Gastrocnemius medialis (tissue), 4 donors: Measurements from ENCODE around the gene UBIAD1. TPM values are rescaled to one million over a fixed set of nuclear protein-coding genes. Genes with fewer than 3 reads are reported as not detected.

ENCODE experiments used
- ATAC-seq, 2 donors: fragments of 150-250 bp; one replicate each; pipeline ENCODE4 v1.9.1; 2016
- DNase-seq, 2 donors: peaks; one replicate each; pipeline ENCODE4 v3.0.0-alpha.2; 2019
- H3K27ac ChIP-seq, 4 donors: fragments of 200-600 bp; sonication (generic); 1 replicate in 1 of 4; 2 replicates in 3 of 4; pipeline ENCODE4 v1.5.1; 2016 to 2018; ENCODE audit warnings: mild to moderate bottlenecking in 2 of 4, moderate library complexity in 1 of 4
- H3K27me3 ChIP-seq, 3 donors: fragments of 200-600 bp; sonication (generic) in 2 of 3; 1 replicate in 1 of 3; 2 replicates in 2 of 3; pipeline versions ENCODE4 v1.5.1 to v1.6.0; 2016 to 2019; ENCODE audit warnings: mild to moderate bottlenecking in 1 of 3, moderate library complexity in 1 of 3
- H3K36me3 ChIP-seq, 2 donors: fragments of 200-600 bp; sonication (generic) in 1 of 2; one replicate each; pipeline ENCODE4 v1.5.1; 2017 to 2018
- H3K4me1 ChIP-seq, 2 donors: fragments of 200-600 bp; sonication (generic) in 1 of 2; one replicate each; pipeline ENCODE4 v1.5.1; 2016 to 2017; ENCODE audit warnings: mild to moderate bottlenecking in 2 of 2
- H3K4me3 ChIP-seq, 4 donors: fragments of 200-600 bp; sonication (generic) in 3 of 4; 1 replicate in 1 of 4; 2 replicates in 3 of 4; pipeline ENCODE4 v1.5.1; 2016 to 2019; ENCODE audit warnings: mild to moderate bottlenecking in 2 of 4
- H3K9me3 ChIP-seq, 3 donors: fragments of 200-600 bp; sonication (generic) in 2 of 3; 1 replicate in 1 of 3; 2 replicates in 2 of 3; pipeline ENCODE4 v1.5.1; 2016 to 2019
- CTCF ChIP-seq, 5 experiments: fragments of 450-650 bp in 3 of 5; fragments of 200-600 bp in 2 of 5; sonication (generic) in 2 of 5; IDR thresholded peaks in 4 of 5; conservative IDR thresholded peaks in 1 of 5; 1 replicate in 4 of 5; 2 replicates in 1 of 5; pipeline ENCODE4 v1.5.1; 2016 to 2019; ENCODE audit warnings: antibody characterized with exemption in 5 of 5, mild to moderate bottlenecking in 3 of 5, moderate library complexity in 3 of 5
- POLR2A ChIP-seq, 2 donors: fragments of 450-650 bp; IDR thresholded peaks; one replicate each; pipeline ENCODE4 v1.6.1; 2017; ENCODE audit warnings: antibody characterized with exemption in 2 of 2, mild to moderate bottlenecking in 2 of 2, moderate library complexity in 2 of 2
- in situ Hi-C, 4 donors: fragments of 200-750 bp; cut with MboI; loops; one replicate each; pipeline versions ENCODE4 v1.15.0 to v1.8.0; 2017; ENCODE audit warnings: low sequenced_read_pairs in 4 of 4
- intact Hi-C: fragments of 100-400 bp; cut with DNase I; formaldehyde crosslinking; loops from one replicate; pipeline ENCODE4 v1.15.1; 2023; ENCODE audit warnings: low total_unique reads
- total RNA-seq, 4 donors: library from RNA; depleted of rRNA; stranded (reverse); fragments of >200 nt; gene quantifications; one replicate each; pipeline versions ENCODE4 v1.1.0 to v1.2.3, GENCODE V29; 2016

UBIAD1 gene
- total RNA-seq, 4 donors from 2014 or later, result 15.1 to 24.5 (median 20.2) TPM

- ATAC-seq, result no peak
- intact Hi-C loops (no loop called here), in situ Hi-C loops (loop anchor here in 1 of 4 donors (25.0 kb wide), 1 partner anchor 311 kb away; no protein-coding TSS in a partner anchor)
- Histone ChIP-seq H3K4me1 (no peaks in the 10 kb centered on the region), H3K36me3 (no peaks in the 10 kb centered on the region), H3K4me3 (no peak overlapping the region), H3K27me3 (no peaks in the 10 kb centered on the region), H3K27ac (no peak overlapping the region), H3K9me3 (no peaks in the 10 kb centered on the region)
- no peak for DNase-seq
- no peak for TF ChIP-seq POLR2A (IDR thresholded peaks at IDR 0.05)
- TF ChIP-seq CTCF (IDR thresholded peaks at IDR 0.05 in 4 of 5, conservative IDR thresholded peaks at IDR 0.05 in 1 of 5), result no peak
Observed at GRCh38 chr1:11326070-11326469, 53.1 kb downstream of the UBIAD1 start.

- no peak for ATAC-seq
- H3K27ac ChIP-seq, result no peak overlapping the region
- TF ChIP-seq POLR2A (IDR thresholded peaks at IDR 0.05) (no peak), CTCF (IDR thresholded peaks at IDR 0.05 in 4 of 5, conservative IDR thresholded peaks at IDR 0.05 in 1 of 5) (no peak)
- no peak overlapping the region for H3K4me3 ChIP-seq
- H3K36me3 ChIP-seq, result no peaks in the 10 kb centered on the region
- DNase-seq, result no peak
- intact Hi-C loops, result no loop called here
- H3K9me3 ChIP-seq, result no peaks in the 10 kb centered on the region
- in situ Hi-C loops, result loop anchor here in 1 of 4 donors (25.0 kb wide), 1 partner anchor 309 kb away; no protein-coding TSS in a partner anchor
- no peaks in the 10 kb centered on the region for H3K27me3 ChIP-seq
- H3K4me1 ChIP-seq, result no peaks in the 10 kb centered on the region
Observed at GRCh38 chr1:11328444-11328843, 55.4 kb downstream of the UBIAD1 start.

GRCh38 chr1:11330411-11330810 is 57.4 kb downstream of the UBIAD1 start:
- no peaks in the 10 kb centered on the region for H3K9me3 ChIP-seq
- H3K36me3 ChIP-seq, result no peaks in the 10 kb centered on the region
- in situ Hi-C loops, result loop anchor here in 1 of 4 donors (25.0 kb wide), 1 partner anchor 307 kb away; no protein-coding TSS in a partner anchor
- no peak overlapping the region for H3K27ac ChIP-seq
- no peak for TF ChIP-seq POLR2A (IDR thresholded peaks at IDR 0.05)
- no peaks in the 10 kb centered on the region for H3K27me3 ChIP-seq
- H3K4me3 ChIP-seq, result no peak overlapping the region
- intact Hi-C loops, result no loop called here
- no peaks in the 10 kb centered on the region for H3K4me1 ChIP-seq
- no peak for DNase-seq
- ATAC-seq, result no peak

- Histone ChIP-seq H3K36me3 (no peaks in the 10 kb centered on the region), H3K27me3 (no peaks in the 10 kb centered on the region), H3K4me1 (no peaks in the 10 kb centered on the region), H3K4me3 (no peak overlapping the region), H3K9me3 (no peaks in the 10 kb centered on the region), H3K27ac (no peak overlapping the region)
- TF ChIP-seq POLR2A (IDR thresholded peaks at IDR 0.05) (no peak), CTCF (IDR thresholded peaks at IDR 0.05 in 4 of 5, conservative IDR thresholded peaks at IDR 0.05 in 1 of 5) (no peak)
- intact Hi-C loops, result no loop called here
- in situ Hi-C loops, result loop anchor here in 1 of 4 donors (25.0 kb wide), 1 partner anchor 306 kb away; no protein-coding TSS in a partner anchor
- ATAC-seq (no peak), DNase-seq (no peak)
Observed at GRCh38 chr1:11331036-11331944, 58.3 kb downstream of the UBIAD1 start.

- DNase-seq (no peak), ATAC-seq (no peak)
- no peaks in the 10 kb centered on the region for H3K27me3 ChIP-seq
- no peak for TF ChIP-seq POLR2A (IDR thresholded peaks at IDR 0.05)
- no peak for TF ChIP-seq CTCF (IDR thresholded peaks at IDR 0.05 in 4 of 5, conservative IDR thresholded peaks at IDR 0.05 in 1 of 5)
- in situ Hi-C loops, result loop anchor here in 1 of 4 donors (25.0 kb wide), 1 partner anchor 305 kb away; no protein-coding TSS in a partner anchor
- no peaks in the 10 kb centered on the region for H3K4me1 ChIP-seq
- no peaks in the 10 kb centered on the region for H3K36me3 ChIP-seq
- H3K9me3 ChIP-seq, result no peaks in the 10 kb centered on the region
- no peak overlapping the region for H3K4me3 ChIP-seq
- H3K27ac ChIP-seq, result no peak overlapping the region
- intact Hi-C loops, result no loop called here
Observed at GRCh38 chr1:11331945-11332546, 59.0 kb downstream of the UBIAD1 start.
